GM19193 (cell line): Measurements from ENCODE around the gene SLC22A17.

Source experiments
- POLR2A ChIP-seq: IDR thresholded peaks from 4 replicates; pipeline ENCODE4 v1.6.1; 2011; ENCODE audit not compliant: insufficient read depth, insufficient read length; ENCODE audit errors: extremely low read depth

The SLC22A17 gene

GRCh38 chr14:23357261-23357660 lies 4.6 kb upstream of the SLC22A17 start:
- TF ChIP-seq POLR2A: no peak

DNA sequence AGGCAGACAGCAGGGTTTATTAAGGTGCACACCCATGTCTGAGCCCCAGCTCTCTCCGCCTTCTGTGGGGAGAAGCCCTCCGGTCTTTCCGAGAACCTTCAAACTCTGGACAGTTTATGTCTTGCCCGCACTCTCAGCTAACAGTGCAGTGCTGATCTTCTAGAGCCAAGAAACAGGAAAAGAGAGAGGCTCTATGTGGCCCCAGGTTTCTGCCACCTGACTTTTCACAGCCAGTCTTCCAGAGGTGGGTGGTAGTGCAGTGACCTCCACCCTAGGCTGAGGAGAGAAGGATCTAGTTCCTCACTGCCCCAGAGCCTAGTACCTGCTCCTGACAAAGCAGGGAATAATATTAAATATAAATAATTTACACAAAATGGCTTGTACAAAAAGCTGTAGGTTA lies 4.0 kb upstream of the SLC22A17 start:
- TF ChIP-seq POLR2A: no peak

DNA sequence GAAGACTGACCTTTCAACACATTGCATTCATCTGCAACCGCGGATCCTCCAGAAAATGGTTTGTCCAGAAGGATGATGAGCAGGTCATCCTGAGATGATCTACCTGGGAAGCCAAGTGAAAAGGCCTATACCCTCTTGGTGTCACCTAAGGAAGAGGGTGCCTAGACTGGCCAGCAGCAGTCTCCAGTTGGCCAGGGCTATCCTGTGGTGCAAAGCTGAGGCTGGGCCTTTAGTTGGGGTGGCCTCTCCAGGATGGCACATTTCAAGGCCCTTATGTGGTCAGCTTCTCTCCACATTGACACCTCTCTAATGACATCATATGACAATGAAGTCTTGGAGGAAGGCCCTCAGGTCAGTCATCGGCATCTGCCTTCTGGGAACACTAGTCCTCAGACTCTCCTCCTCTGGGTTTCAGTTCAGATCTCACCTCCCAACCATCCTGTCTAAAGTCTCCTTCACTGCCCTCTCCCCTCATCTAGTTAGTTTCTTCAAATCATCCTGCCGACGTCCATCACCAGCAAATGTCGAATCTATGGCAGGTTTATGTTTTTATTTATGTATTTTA lies 3.3 kb upstream of the SLC22A17 start:
- TF ChIP-seq POLR2A: no peak

DNA sequence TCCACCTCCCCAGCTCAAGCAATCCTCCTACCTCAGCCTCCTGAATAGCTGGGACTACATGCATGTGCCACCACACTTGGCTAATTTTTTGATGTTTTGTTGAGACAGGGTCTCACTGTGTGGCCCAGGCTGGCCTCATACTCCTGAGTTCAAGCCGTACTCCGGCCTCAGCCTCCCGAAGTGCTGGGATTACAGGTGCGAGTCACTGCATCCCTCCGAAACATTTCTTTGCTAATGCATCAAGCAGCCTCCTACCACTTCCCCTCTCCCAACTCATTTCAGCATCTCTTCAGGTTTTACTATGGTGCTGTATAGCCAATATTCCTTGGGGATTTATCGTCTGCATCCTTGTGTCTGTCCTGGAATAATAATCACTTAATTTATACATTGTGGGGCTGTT lies 2.3 kb upstream of the SLC22A17 start:
- no peak for TF ChIP-seq POLR2A

DNA sequence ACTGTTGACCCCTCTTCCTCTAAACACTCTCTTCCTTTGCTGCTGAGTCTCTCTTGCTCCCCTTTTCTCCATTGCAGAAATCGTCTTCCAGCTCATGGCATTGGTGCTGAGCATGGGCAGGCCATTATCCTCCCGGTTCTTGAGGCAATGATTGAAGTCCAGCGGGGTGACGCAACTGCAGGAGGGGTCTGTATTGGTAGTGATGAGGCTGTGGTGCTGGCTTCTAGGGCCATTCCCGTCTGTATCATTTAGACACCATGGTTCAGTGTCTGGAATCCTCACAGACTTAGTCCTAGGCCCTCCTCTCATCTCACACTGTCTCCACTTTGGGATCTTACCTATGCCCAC lies 720 bp upstream of the SLC22A17 start:
- no peak for TF ChIP-seq POLR2A

DNA sequence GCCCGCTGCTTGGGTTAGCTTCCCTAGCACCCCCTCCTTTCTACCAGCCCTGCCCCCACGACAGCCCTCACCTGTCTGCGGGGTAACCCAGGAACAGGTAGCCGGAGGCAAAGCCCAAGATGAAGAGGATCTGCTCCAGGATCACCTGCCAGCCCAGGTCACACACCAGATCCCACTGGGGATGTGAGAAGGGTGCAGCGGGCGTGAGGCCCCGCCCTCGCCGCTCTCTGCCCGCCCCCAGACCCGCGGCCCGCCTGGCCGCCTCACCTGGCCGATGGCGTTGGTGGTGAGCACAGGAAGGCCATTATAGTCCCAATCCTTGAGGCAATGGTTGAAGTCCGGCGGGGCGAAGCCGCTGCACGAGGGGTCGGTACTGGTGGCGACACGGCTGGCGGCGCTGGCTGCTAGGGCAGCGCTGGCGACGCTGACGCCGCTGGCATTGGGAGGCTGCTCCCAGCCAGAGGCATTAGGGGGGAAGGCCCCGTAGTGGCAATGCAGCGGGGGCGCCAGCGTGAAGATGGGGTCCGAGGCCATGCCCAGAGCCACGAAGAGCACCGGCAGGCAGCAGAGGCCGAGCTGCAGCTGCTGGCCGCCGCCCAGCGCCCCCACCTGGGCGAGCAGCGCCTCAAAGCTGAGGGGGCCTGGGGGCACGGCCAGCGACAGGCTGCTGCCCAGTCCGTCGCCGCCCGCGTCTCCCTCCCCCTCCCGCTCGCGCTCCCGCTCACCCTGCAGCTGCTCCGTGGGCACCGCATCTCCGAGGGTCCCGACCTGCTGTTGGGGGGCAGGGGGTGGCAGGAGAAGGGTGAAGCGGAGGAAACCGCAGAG lies 794 bp downstream of the SLC22A17 start:
- no peak for TF ChIP-seq POLR2A

GRCh38 chr14:23349156-23349845 lies 3.4 kb downstream of the SLC22A17 start:
- TF ChIP-seq POLR2A: no peak

- no peak for TF ChIP-seq POLR2A
Measured at GRCh38 chr14:23348297-23348655, 4.4 kb downstream of the SLC22A17 start.

DNA sequence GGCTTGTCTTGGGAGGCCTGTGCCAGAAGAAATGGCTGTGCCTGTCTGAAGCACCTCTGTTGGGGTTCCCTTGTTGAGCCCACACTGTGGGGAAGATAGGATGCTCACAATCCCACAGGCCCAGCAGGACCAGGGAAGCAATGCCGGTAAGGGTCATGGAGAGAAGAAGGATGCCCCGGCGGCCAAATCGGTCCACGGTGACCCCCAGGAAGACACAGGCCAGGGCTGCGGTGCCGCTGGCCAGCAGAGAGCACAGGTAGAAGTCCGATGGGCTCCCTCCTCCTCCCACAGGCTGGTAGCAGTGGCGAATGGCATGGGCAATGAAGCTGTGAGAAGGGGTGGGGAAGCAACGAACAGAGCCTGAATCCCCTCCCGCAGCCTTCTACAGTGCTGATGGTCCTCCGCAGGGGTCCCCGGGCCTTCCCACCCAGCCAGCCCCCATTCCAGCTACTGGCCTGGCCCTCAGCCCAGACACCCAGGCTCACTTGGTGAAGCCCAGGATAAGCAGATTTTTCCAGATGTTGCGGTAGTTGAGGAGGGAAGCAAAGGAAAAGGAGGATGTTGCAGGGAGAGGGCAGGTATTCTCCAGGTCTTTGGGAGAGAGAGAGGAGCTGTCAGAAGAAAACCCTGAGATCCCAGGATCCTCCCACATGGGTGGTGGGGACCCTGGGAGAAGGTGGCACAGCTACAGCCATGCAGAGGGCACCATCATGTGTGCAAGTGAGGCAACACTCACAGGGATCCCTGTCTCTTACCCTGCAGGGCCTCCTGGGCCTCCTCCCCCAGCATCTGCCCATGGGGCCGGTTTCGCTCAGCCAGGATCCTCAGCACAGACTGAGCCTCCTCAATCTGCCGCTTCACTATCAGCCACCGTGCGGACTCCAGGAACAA lies 5.0 kb downstream of the SLC22A17 start:
- no peak for TF ChIP-seq POLR2A

DNA sequence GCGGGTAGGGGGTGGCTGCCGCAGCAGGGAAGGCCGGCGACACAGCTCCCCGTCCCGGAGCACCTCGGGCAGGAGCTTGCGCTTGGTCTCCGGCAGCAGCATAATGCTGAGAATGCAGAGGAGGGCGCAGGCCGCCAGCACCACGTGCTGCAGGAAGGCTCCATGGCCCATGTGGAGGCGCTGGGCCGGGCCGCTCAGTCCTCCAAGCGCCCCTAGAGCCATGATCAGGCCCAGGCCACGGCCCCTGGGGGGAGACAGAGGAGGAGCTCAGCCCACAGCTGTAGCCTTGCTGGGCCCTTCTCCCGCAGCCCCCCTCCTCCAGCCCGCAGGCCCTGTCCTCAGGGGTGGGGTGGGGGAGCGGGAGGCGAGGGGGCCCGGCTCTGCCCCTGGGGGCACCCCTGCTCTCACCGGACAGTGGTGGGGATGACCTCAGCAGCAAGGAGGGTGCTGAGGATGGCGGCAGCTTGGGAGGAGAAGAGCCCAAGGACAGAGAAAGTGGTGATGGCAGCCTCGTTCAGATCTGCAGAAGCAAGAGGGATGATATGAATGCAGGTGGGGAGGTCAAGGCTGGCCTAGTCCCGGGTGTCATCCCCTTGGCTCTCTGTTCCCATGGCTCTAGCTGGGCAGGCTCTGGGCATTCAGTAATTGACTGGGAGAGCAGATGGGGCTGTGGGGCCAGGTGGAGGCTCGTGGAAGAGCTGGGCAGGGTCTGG lies 5.8 kb downstream of the SLC22A17 start:
- no peak for TF ChIP-seq POLR2A

- no peak for TF ChIP-seq POLR2A
Measured at GRCh38 chr14:23345987-23346692, 6.5 kb downstream of the SLC22A17 start.

DNA sequence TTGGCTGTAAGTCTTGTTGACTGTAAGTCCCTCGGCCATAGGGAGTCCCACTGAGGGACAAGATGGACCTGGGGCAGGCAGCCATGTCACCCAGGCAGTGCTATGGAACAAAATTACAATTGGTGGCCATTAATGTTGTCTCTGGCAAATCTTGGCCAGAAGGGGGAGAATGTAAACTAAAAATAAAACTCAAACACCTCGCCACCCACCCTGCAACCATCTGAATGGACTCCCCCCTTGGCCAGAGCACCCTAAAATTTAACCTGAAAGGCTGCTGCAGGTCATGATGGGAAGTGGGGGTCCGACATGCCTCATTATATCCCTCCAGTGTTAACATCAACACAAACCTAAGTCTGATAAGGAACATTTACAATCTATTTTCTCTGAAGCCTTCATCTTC lies 8.2 kb downstream of the SLC22A17 start:
- no peak for TF ChIP-seq POLR2A

- TF ChIP-seq POLR2A: no peak
Measured at GRCh38 chr14:23339506-23340268, 13.0 kb downstream of the SLC22A17 start.
